Inflammatory macrophage (primary cell): ENCODE results near the gene MRGPRX2.

Source experiments
- DNase-seq, 2 donors: peaks; one replicate each; pipeline ENCODE4 v3.0.0-alpha.2; 2020 to 2022
- total RNA-seq, 18 experiments: gene quantifications; one replicate each; lab custom pipeline; 2026; ENCODE audit warnings: mixed read lengths in 6 of 18, inconsistent platforms in 2 of 18; lab: John Stamatoyannopoulos, UW

Gene MRGPRX2
- total RNA-seq, result 0 to 0.03 (median 0) reads per million in 18 experiments

GRCh38 chr11:19060629-19061028 lies at the start of gene MRGPRX2:
MRGPRX2 (minus strand) TSS chr11:19060717; CDS start chr11:19056402, 4,315 bp downstream.
- no peak for DNase-seq

GRCh38 chr11:19110295-19110694 lies 49.8 kb upstream of the MRGPRX2 start:
- DNase-seq, result no peak

- no peak for DNase-seq
Measured at GRCh38 chr11:19107125-19107524, 46.6 kb upstream of the MRGPRX2 start.

GRCh38 chr11:19105011-19105410 lies 44.5 kb upstream of the MRGPRX2 start:
- peak in 1 of 2 donors; percentile 3 for DNase-seq

GRCh38 chr11:19102521-19102900 lies 42.0 kb upstream of the MRGPRX2 start:
- DNase-seq, result no peak

- no peak for DNase-seq
Measured at GRCh38 chr11:19101796-19102520, 41.4 kb upstream of the MRGPRX2 start.

- DNase-seq, result no peak
Measured at GRCh38 chr11:19100885-19101284, 40.4 kb upstream of the MRGPRX2 start.

- DNase-seq, result no peak
Measured at GRCh38 chr11:19099093-19099492, 38.6 kb upstream of the MRGPRX2 start.

GRCh38 chr11:19094859-19095258 lies 34.3 kb upstream of the MRGPRX2 start:
- DNase-seq, result no peak

GRCh38 chr11:19093976-19094375 lies 33.5 kb upstream of the MRGPRX2 start:
- DNase-seq, result no peak

GRCh38 chr11:19092850-19093249 lies 32.3 kb upstream of the MRGPRX2 start:
- DNase-seq, result no peak

- no peak for DNase-seq
Measured at GRCh38 chr11:19092342-19092741, 31.8 kb upstream of the MRGPRX2 start.

- no peak for DNase-seq
Measured at GRCh38 chr11:19091366-19091765, 30.8 kb upstream of the MRGPRX2 start.

- DNase-seq, result no peak
Measured at GRCh38 chr11:19089421-19089820, 28.9 kb upstream of the MRGPRX2 start.

GRCh38 chr11:19088791-19089190 lies 28.3 kb upstream of the MRGPRX2 start:
- no peak for DNase-seq

GRCh38 chr11:19087658-19088057 lies 27.1 kb upstream of the MRGPRX2 start:
- no peak for DNase-seq

GRCh38 chr11:19084661-19085315 lies 24.3 kb upstream of the MRGPRX2 start:
- no peak for DNase-seq

GRCh38 chr11:19083166-19083565 lies 22.6 kb upstream of the MRGPRX2 start:
- DNase-seq, result no peak

GRCh38 chr11:19080579-19080993 lies 20.1 kb upstream of the MRGPRX2 start:
- DNase-seq, result no peak

- no peak for DNase-seq
Measured at GRCh38 chr11:19079643-19080440, 19.3 kb upstream of the MRGPRX2 start.

- no peak for DNase-seq
Measured at GRCh38 chr11:19077965-19078364, 17.4 kb upstream of the MRGPRX2 start.

- peak; percentile 60 for DNase-seq
Measured at GRCh38 chr11:19076744-19077589, 16.4 kb upstream of the MRGPRX2 start.
